WTC11 (cell line): ENCODE data around the gene ACOX3. TPM values are rescaled to one million over a fixed set of nuclear protein-coding genes. Genes with fewer than 3 reads are reported as not detected.

Experiments
- total RNA-seq: library from RNA; stranded (reverse); gene quantifications from 3 replicates; pipeline ENCODE4 v1.2.3, GENCODE V29; 2021

ACOX3 gene
- total RNA-seq, 1 experiment from 2014 or later, result 10.7 TPM

Other genes with a start within 250 kb of the ACOX3 start
- 0.42 to 0.64 TPM (median 0.55 TPM) in 3 replicates for gene SH3TC1, start 241.4 kb downstream of the ACOX3 start, total RNA-seq
- 2.3 to 5.5 TPM (median 4.8 TPM) in 3 replicates for gene HTRA3, start 171.0 kb downstream of the ACOX3 start, total RNA-seq
- gene TRMT44, start 54 bp upstream of the ACOX3 start, total RNA-seq, result 25.6 to 29.6 TPM (median 28.4 TPM) in 3 replicates
- 2.3 to 5.7 TPM (median 2.7 TPM) in 3 replicates for gene GPR78, start 139.7 kb upstream of the ACOX3 start, total RNA-seq
- 22.7 to 26.9 TPM (median 22.8 TPM) in 3 replicates for gene CPZ, start 152.0 kb upstream of the ACOX3 start, total RNA-seq